Right renal cortex interstitium (tissue), 3 donors: ENCODE results near the gene NXPH2. TPM values are rescaled to one million over a fixed set of nuclear protein-coding genes. Genes with fewer than 3 reads are reported as not detected.
A peak's percentile ranks its signal among the peaks of the same experiment; 100 is the strongest.

Experiments
- DNase-seq, 3 donors: peaks; one replicate each; pipeline ENCODE4 v3.0.0-alpha.2; 2013; ENCODE audit warnings: low read depth in 3 of 3, low spot score in 2 of 3
- polyA plus RNA-seq, 3 donors: library from polyadenylated mRNA; unstranded; fragments of 120-200 nt; gene quantifications; one replicate each; pipeline ENCODE4 v1.2.1, GENCODE V29; 2013; ENCODE audit not compliant: insufficient read length in 3 of 3

The NXPH2 gene
- 1 to 10 TPM; 4.4 to 6.8 (median 4.5) TPM for polyA plus RNA-seq

DNA sequence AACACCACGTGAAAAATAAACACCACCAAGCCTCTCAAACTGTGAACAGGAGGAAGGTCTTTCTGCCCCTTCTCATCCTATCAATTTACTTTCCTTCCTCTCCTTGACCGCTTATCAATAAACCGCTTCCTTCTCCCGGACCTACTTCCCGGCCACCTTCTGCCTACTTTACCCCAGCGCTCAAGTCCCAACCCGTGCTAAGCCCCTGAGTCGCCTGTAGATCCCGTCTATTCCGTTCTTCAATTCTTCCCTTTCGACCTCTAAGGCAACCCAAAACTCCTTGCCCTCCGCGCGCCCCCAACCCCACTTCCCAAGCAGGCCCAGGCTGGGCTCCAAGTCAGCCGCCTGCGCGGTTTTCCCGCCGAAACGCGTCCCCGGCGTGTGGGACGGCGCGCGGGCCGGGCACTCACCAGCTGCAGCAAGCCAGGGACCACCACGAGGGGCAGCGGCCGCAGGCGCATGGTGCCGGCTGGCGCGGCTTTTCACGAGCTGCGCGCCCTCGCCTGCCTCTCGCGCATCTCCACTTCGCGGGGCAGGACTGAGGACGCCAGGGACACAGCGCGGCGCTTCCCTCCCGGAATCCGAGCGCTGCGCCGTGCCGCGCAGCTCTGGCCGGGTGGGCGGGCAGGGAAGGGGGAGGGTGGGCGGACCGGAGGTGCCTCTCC is at the start of gene NXPH2:
Gene NXPH2, minus strand, starts transcription at position 610 of the 665 bp plus-strand sequence. Its CDS starts 149 bp downstream, at position 461.
- no peak for DNase-seq

DNA sequence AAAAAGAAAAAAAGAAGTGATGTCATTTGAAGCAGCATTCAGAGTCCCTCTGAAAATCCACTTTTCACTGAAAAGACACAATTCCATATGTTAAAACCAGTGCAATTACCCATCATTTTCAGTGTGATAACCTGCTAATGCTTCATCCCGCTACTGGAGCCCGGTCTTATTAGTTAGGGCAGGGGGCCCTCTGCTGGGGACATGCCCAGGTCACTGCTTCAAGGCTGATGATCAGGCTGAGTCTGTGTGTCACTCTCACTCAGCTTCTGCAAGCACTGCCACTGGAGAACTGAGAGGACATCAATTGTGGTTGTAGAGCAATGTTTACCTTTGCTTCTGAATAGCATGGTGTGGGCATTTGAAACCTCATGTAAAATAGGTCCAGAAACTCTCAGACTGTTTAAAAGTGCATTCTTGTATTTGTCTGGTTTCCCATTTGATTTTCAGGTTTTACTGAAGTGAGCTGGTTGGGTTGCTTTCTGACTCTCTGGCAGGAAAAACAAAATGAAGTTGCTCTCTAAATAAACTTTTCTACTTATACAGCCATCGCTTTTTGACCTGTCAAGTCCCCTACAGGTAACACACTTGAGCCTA is 49.2 kb upstream of the NXPH2 start:
- peak in 1 of 3 donors; percentile 4 for DNase-seq

DNA sequence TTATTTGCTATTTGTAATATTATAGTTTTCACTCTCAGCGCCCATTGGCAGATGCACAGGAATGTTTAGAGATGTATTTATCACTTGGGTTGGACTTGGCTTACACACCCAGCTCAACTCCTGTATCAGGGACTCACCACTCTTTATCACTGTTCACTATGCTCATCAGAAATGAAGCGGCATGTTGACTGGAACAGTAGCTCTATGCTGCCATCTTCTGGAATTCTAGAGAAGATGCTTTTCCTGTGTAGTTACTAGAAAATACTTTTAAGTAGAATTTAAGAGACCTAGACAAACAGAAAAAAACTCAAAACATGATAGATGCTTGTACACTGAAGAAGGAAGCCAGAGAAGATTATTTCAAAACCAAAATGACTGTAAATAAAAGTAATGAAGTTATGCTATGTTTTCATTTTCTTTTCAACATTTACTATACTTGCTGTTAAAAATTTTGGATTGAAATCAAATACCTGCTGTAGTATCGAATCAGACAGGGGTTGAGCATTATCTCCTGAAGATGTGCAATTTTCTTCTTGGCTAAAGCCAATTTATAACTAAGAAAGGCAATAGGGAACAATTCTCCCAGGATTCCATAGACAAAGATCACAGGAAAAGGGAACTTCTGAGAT is 47.4 kb upstream of the NXPH2 start:
- DNase-seq: peak in 2 of 3 donors; percentile 21 to 38

DNA sequence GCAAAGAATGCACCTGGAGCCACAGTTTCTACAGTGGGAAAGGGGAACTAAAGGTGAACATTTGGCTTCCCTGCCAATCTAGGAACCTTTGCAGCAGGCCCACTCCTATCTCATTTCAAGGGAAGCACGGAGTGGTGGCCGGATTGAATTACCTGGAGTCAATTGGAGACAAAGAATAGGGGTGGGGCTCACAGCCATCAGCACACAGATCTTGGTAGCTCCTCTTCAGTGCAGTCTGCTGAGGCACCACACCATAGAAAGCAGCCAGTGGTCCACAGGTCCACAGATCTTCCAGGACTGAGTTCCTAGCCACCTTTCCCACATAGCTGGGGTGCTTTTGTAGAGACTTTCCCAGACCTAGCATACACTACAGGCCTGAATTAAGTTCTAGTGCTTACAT is 43.5 kb upstream of the NXPH2 start:
- DNase-seq: no peak

DNA sequence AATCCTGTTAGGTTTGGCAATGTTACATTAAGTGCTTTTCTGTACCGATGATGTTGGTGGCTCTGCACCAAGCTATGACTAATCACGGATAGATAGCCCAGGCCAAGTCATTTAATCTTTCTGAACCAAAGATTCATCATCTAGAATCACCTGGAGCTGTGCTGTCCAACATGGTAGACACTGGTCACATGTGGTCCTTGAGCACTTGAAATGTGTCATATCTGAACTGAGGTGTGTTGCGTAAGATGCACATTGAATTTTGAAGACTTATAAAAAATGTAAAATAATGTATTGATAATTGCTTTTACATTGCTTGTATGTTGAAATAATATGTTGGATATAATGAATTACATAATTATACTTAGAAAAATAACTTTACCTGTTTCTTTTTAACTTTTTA is 39.8 kb upstream of the NXPH2 start:
- DNase-seq: no peak

DNA sequence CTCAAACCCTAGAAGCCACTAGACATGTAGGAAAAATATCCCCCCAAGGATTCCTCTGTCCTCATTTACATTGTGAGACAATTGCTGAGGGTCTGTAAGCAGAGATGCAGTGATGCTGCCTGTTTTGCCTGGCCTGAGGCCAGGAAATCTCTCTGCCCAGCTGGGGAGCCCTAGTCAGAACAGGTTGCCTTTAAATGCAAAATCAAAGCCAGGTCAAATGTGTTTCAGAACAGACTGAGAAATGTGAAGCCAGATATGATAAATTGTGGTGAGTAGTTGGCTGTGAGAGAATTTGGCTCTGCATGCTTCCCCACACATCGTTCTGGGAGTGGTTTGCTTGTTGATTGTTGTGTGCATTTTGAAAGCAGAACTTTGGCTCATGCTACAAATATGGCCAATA is 38.4 kb upstream of the NXPH2 start:
- DNase-seq: no peak

DNA sequence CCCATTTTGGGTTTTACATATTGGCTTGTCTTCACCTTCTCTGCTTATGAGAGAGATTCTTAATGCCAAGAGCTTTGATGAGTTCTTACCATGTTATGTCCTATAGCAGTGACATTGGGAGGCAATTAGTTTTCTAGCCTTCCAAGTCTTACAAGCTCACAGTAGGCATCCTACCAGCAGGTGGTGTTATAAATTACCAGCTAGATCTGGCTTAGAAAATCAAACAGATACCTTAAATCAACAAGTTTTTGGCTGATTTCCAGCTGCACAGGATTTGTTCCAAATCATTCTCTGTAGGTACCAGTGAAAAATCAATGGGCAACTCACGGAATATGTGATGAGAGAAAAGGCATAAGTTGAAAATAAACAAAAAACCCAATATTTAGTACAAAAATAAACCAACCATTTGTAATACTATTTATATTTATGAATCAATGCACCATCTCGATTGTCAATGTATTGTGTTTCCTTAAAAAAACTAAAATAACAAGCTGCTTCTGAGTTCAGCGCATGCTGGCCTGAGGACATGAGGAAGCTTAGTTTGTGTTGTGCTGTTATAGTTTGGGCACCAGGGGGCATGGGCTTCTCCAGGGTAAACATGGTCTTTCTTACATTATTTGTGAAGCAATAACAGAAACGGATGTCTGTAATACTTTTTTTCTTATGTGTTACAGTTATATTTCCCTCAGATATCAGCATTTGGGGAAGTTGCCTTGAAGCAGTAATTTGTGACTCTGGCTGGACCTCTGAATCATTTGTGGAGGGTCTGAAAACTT is 34.1 kb upstream of the NXPH2 start:
- no peak for DNase-seq

DNA sequence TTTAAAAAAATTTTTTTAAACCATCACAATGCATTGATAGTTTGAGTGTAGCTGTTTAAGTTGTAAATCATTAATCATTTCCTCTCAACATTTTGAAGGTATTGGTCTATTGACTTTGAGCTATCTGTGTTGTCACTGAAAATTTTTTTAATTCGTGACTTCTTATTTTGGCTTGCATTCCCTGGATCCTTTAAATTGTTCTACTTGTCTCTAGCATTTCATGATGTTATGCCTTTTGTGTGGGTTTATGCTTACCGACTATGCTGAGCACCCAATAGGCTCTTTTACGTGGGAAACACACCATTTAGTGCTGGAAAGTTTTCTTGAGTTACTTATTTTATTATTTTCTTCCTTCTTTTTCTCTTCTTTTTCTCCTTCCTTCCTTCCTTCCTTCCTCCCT is 31.2 kb upstream of the NXPH2 start:
- no peak for DNase-seq

DNA sequence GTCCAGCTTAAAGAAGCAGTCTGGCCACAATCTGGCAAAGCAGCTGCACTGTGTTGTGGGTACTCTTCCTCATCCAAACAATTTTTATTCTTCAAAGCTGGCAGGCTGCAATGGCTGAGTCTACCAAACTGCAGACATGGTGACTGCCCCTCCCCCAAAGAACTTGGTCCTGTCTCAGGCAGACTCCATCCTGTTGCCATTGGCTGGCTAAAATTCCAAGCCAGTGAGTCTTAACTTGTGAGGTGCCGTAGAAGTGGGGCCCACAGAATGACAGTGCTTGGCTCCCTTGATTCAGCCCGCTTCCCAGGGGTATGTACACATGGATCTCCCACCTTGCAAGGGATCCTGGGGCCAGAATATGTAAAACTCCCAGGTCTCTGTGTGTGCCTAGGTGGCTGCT is 14.5 kb upstream of the NXPH2 start:
- DNase-seq: no peak

DNA sequence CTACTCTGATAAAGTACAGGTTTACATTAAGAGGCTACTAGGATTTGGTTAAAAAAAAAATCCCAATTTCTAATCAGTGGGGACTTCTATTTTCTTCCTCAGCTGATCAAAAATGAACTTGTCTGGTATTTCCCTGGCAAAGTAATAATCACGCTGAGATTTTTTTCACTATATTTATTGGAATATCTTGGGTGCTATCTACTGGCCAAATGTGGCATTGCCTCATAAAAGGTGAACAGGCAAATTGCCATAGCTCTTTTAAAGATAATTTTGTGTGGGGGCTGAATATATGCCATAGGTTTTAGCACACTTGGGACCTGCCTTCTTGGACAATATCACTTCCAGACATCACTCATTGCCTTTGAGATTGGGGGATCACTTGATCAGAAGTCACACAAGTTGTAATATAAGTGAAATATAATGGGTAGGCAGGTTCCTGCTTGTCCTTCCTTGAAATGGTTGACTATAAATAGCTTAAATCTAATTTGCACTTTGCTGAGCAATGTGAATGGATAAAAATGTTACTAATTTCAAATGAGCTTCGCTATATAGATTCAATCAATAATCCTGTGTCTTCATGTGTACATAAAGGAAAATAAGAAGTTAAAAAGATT is 7.0 kb upstream of the NXPH2 start:
- no peak for DNase-seq

DNA sequence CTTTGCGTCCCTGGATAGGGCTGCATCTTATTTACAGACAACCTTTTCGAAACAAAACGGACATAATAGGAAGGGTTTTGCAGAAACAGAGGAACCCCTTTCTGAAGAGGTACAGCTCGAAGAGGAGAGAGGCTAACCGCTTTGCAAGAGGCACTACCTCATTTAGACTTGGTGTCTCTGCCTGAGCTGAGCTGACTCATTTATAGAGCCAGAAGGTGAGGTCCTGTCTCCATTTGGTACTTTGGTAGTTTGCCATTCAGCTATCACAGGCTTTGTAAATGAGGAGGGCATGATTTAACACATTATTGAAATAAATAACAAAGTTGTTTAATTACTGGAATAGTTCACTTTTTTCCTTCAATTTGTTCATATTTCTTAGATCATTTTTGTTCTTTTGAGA is 2.2 kb upstream of the NXPH2 start:
- no peak for DNase-seq

DNA sequence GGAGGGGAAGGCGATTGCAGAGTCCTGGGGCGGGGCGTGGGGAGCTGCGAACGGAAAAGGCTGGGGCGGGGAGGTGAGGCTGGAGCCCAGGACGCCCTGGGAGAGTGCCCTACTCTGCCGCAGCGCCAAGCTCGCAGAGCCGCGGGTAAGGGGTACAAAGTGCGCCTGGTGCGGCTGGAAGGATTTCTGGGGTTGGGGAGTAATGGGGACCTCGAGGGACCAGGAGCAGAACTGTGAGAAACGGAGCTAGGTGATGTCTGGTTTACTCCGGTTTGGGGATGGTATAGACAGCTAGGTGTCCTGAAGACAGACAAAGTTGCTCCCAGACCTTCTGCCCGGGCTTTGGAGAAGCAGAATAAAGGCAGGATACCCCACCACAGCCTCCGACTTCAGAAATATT is 718 bp upstream of the NXPH2 start:
- no peak for DNase-seq

DNA sequence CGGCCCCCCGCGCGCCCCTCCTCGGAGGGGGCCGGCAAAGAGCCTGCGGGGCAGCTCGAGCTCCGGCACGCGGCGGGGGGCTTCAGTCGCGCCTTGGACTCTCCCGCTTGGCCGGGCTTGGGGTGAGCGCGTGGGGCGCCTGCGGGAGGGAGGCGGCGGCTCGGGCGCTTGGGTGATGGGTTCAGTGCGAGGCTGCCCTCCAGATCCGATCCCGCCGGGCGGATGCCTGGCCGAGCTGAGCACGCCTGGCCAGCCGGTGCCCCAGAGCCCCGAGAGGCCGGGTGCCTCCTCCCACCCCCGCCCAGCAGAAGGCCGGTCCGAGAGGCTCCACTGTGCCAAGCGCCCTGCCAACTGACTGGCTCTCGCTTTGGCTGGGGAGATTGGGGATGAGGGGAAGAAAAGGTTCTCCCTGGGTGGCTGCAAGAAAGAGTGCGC is 273 bp upstream of the NXPH2 start:
- no peak for DNase-seq

DNA sequence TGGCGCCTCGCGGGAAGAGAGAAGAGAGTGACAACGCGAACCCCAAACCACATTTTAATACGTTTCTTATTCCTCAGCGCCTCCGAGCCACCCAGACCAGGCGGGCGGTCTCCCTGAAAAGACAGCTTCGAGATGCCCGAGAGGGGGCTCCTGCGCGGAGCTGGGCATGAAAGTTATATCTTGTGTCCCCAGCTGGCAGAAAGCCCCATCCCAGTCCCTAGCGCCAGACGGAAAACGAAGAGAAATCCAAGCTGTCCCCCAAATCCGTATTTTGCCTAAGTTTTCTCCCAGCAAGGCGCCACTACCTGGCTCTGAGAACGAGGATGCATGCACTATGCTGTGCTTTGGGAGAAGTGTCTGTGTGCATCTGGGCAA is 797 bp downstream of the NXPH2 start:
- no peak for DNase-seq

DNA sequence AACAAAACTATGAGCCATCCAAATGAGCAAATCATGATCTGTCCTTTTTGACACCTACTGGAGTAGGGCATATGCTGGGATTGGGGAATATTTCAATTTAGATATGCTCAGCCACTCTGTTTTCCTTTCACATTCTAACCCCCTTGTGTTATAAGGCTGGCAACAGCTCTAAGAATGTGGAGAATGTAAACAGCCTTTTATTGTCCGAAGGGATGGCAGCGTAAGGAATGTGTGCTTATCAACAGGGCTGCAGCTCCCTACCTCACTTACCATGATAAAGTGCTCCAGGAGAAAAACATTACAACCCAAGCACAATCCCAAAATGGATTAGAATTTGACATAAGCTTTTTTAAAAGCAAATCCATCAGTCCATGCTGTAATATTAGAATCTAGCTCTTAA is 2.2 kb downstream of the NXPH2 start:
- no peak for DNase-seq

DNA sequence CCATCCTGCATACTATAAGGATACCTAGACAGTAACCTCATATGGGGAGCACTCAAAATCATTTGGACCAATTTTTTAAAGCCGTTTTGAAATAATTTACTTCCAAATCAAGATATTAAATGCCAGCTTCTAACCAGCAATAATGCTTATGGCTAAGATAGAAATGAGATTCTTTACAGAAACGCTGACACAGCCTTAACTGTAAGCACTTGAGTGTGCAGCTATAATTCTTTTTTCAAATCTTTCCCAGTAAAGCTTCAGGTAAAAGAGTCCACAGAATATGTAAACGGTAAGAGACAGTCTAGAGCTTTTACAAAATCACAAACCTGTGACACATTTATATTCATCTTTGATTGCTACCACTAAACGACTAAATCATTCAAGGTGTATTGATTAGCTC is 4.5 kb downstream of the NXPH2 start:
- DNase-seq: no peak

DNA sequence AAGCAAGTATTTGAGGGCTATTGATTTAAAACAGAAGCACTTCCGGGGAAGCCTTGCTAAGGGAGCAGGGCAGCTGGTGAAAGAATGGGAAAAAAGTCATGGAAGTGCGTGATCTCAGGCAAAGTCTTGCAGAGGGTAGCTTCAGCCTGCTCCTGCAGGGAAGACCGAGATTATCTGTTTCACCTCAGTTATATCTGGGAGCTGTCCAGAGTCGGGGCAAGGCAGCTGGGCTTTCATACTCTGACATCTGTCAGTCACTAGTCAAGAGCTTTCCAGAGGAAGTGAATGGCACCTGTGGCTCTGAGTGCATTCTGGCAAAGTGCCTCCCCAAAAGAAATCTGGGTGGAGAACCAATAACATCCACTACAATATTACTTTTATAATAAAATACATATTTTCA is 8.7 kb downstream of the NXPH2 start:
- no peak for DNase-seq

DNA sequence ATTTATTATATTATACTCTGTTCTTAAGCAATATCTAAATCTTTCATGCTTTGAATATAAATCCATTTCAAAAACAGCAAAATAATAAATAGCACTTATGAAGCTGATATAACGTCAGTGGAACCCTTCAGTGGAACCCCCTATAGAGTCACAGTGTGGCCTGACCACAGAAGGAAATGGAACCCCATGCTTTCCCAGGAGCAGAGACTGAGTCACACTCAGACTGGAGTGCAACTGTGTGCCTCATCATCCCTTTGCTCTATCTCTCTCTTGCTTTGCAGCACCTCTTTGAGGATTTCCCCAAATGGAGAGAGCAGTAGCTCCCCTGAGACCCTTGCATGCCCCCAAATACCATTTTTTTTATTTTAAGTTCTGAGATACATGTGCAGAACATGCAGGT is 13.1 kb downstream of the NXPH2 start:
- DNase-seq: no peak

DNA sequence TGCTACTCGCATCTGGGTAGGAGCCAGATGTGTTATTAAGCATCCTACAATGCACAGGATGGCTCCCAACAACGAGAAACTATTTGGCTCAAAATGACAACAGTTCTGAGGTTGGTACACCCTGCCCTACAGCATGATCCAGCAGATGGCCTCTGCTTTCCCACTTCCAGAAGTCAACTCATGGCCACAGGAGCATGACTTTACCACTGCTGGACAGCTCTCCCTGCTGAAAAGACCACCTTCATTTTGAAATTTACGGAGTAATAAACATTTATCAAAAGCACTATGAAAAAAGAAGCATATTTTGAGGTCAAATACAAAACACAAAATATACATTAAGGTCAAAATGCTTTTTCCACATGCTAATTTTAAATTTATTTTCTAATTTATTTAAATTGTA is 13.7 kb downstream of the NXPH2 start:
- DNase-seq: no peak

DNA sequence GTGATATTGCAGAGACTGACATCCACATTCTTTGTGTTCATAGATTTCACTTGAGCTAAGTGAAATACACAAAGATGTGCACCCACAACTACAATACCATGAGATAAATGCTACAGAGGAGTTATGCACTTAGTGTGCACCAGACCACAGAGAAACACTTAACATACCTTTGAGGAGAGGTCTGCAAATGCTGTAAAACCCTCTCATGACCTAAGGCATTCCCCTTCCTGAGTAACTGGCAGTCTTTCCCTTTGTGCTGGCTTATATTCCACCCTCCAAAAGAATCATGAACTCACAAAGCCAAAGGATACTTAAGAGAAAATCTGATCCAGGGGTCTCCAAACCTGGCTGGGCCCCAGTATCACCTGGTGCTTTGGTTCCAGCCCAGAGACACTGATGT is 16.2 kb downstream of the NXPH2 start:
- DNase-seq: no peak

DNA sequence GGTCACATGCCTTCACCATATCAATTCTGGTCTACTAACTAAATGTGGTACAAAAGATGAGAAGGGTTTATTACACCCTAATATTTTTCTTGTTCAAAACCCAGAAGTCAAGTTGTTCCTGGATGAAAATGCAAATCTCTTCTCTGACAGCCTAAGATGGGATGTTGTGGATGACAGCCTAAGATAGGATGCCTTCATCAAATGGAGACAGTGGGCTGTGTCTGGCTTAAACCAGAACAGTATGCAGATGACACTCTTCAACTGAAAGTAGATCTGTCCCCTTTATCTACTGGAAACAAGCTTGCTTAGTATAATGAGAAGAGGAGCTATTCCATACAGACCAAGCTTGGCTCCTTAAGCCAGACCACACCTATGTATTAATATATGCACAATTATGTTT is 17.7 kb downstream of the NXPH2 start:
- no peak for DNase-seq
